ENCODE measurements around the gene DSCAM.
"Not testable (repeated sequence)": the region's sequence is repeated elsewhere in the genome, so short reads cannot be mapped to it uniquely, and the experiment has no call there.

The DSCAM gene

GRCh38 chr21:40271164-40271563, 575.8 kb downstream of the DSCAM start:
- Histone ChIP-seq H3K9me3 (no peaks in the 10 kb centered on the region), H3K4me2 (no peak overlapping the region), H3K4me3 (no peak overlapping the region), H3K36me3 (no peaks in the 10 kb centered on the region), H4K20me1 (no peaks in the 10 kb centered on the region), H3K4me1 (no peaks in the 10 kb centered on the region), H3K27ac (no peak overlapping the region), H3K27me3 (no peaks in the 10 kb centered on the region), H3K9ac (no peak overlapping the region)
- TF ChIP-seq Cebpa-rat (IDR thresholded peaks at IDR 0.05): no peak

DNA sequence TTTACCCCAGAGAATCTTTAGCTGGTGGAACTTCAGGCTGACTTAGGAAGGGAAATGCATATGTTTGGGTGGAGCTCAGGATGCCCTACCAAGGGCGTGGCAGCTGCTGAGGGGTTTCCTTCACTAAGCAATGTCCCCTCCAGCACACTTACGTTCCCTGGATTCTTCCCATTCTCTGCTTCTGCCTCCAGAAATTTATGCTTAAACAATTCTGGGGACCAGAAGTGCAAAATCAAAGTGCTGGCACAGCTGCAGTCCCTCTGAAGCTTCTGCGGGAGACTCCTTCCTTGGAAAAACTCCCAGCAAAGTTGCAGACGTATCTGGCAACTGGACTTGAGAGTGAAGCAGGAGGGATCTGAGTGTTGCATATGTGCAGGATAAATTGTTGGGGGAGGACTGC, 576.9 kb downstream of the DSCAM start:
- Histone ChIP-seq H3K9ac (no peak overlapping the region), H4K20me1 (no peaks in the 10 kb centered on the region), H3K36me3 (no peaks in the 10 kb centered on the region), H3K4me2 (no peak overlapping the region), H3K27ac (no peak overlapping the region), H3K9me3 (no peaks in the 10 kb centered on the region), H3K4me3 (no peak overlapping the region), H3K4me1 (no peaks in the 10 kb centered on the region), H3K27me3 (no peaks in the 10 kb centered on the region)
- no peak for TF ChIP-seq Cebpa-rat (IDR thresholded peaks at IDR 0.05)

DNA sequence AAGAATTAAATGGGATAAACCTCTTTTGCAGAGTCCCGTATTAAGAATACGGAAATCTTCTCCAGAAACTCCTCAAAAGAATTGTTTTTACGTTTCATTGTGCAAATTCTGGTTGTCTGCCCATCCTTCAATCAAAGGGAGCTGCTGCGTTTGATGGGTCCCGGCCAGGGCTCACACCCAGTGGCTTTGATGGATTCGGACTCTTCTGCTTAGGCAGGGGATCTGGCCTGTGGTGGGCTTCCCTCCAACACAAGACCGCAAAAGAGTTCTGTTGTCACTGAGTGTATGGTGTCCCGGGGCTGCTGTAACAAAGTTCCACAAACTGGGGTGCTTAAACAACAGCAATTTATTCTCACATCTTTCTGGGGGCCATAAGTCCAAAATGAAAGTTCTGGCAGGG, 577.7 kb downstream of the DSCAM start:
- Histone ChIP-seq H3K4me3 (no peak overlapping the region), H3K27ac (no peak overlapping the region), H3K9ac (no peak overlapping the region), H3K27me3 (no peaks in the 10 kb centered on the region), H3K9me3 (no peaks in the 10 kb centered on the region), H4K20me1 (no peaks in the 10 kb centered on the region), H3K4me2 (no peak overlapping the region), H3K4me1 (no peaks in the 10 kb centered on the region), H3K36me3 (no peaks in the 10 kb centered on the region)
- TF ChIP-seq Cebpa-rat (IDR thresholded peaks at IDR 0.05): no peak

GRCh38 chr21:40258456-40258855, 588.5 kb downstream of the DSCAM start:
- H3K9me3 ChIP-seq, H3K27ac ChIP-seq: not testable (repeated sequence)

DNA sequence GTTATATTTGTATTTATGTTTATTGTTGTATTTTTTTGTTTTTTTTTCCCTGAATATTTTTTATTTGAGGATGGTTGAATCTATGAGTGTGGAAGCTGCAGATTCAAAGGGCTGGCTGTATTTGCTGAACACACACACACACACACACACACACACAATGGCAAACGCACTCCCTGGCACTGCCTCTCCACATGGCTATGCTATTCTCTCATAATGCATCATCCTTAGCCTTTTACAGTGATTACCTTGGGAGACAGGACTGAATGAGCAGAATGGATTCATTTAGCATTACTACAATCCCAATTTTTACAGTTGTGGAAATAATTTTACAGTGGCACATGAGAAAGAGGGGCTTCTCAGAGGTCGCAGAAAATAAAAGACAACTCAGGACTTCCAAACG, 589.6 kb downstream of the DSCAM start:
- TF ChIP-seq Cebpa-rat (IDR thresholded peaks at IDR 0.05): no peak
- Histone ChIP-seq H3K36me3 (no peaks in the 10 kb centered on the region), H3K4me1 (no peaks in the 10 kb centered on the region), H3K4me2 (no peak overlapping the region), H4K20me1 (no peaks in the 10 kb centered on the region), H3K27ac (no peak overlapping the region), H3K27me3 (no peaks in the 10 kb centered on the region), H3K9me3 (no peaks in the 10 kb centered on the region), H3K9ac (no peak overlapping the region), H3K4me3 (no peak overlapping the region)

More at GRCh38 chr21:40258456-40258855, 588.5 kb downstream of the DSCAM start:
- not testable (repeated sequence) for H4K20me1 ChIP-seq, H3K36me3 ChIP-seq, H3K4me3 ChIP-seq, H3K27me3 ChIP-seq, H3K4me2 ChIP-seq, H3K9ac ChIP-seq, H3K4me1 ChIP-seq

GRCh38 chr21:40255518-40256444, 591.2 kb downstream of the DSCAM start:
- Histone ChIP-seq H3K9ac (no peak overlapping the region), H3K4me1 (no peaks in the 10 kb centered on the region), H3K27me3 (no peaks in the 10 kb centered on the region), H3K27ac (no peak overlapping the region), H3K4me3 (no peak overlapping the region), H3K9me3 (peaks cover 9% of the 10 kb centered on the region), H3K4me2 (no peak overlapping the region), H3K36me3 (no peaks in the 10 kb centered on the region), H4K20me1 (no peaks in the 10 kb centered on the region)
- no peak for TF ChIP-seq Cebpa-rat (IDR thresholded peaks at IDR 0.05)

- no peak overlapping the region for H3K9ac ChIP-seq
- no peak overlapping the region for H3K4me3 ChIP-seq
- H3K27ac ChIP-seq: no peak overlapping the region
- H3K27me3 ChIP-seq: no peaks in the 10 kb centered on the region
- TF ChIP-seq Cebpa-rat (IDR thresholded peaks at IDR 0.05): no peak
- no peaks in the 10 kb centered on the region for H3K36me3 ChIP-seq
- no peaks in the 10 kb centered on the region for H4K20me1 ChIP-seq
- H3K4me2 ChIP-seq: no peak overlapping the region
- no peaks in the 10 kb centered on the region for H3K4me1 ChIP-seq
- H3K9me3 ChIP-seq: peaks cover 10% of the 10 kb centered on the region
Observed at GRCh38 chr21:40254540-40255465, 592.2 kb downstream of the DSCAM start.

DNA sequence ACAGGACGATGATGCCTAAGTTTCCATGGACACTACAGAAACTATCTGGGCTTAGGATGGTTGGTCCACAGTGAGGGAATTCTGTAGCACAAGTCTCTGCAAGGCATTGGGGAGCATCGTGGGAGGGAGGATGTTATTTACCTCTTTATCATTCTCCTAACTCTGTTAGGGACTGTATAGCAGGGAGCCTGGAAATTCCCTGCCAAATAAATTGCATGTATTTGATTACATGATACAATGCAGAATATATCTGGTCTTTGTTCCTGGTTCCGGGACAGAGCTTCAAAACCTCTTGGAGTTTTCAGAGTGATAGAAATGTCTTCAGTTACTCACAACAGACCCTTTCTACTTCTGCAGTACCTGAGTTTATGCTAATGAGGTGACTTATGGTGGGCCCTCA, 593.8 kb downstream of the DSCAM start:
- no peak for TF ChIP-seq Cebpa-rat (IDR thresholded peaks at IDR 0.05)
- no peak overlapping the region for H3K4me2 ChIP-seq
- H3K4me3 ChIP-seq: no peak overlapping the region

DNA sequence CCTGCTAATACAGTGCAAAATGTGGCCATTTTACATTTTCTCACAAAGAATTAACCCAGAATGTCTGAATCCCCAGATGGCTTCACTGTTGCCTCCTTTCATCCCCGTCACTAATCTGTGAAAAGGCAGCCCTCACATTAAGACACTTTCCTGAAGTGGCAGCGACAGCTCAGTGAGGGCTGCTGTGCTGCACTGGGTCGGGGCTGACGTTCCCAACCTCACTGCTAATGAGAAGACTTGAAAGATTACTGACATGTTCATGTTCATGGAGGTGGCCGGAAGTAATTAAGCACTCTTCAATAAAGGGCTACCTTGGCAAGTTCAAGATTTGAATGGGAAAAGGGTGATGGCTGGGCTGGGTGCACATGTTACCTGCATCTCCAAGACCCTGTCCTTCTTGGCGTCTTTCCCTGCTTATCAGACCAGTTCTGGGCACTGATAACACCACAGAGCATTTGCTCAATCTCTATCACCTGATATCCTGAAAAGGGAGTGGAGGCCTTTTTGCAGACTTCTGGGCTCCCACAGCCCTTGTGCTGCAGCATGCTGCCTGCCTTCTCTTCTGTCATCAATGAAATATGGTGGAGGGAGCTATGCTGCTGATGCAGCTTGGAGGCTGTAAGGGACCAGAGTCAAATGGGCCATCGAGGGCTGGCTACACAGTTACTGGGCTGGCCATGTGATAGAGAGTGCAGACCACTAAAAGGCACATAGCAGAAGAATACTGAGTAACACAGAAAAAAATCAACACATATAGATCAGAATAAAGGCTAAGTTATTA, 596.3 kb downstream of the DSCAM start:
- Histone ChIP-seq H3K27ac (no peak overlapping the region), H3K4me2 (no peak overlapping the region), H4K20me1 (no peaks in the 10 kb centered on the region), H3K36me3 (no peaks in the 10 kb centered on the region), H3K9me3 (peaks cover 41% of the 10 kb centered on the region), H3K27me3 (no peaks in the 10 kb centered on the region), H3K4me3 (no peak overlapping the region), H3K9ac (no peak overlapping the region), H3K4me1 (no peaks in the 10 kb centered on the region)
- TF ChIP-seq Cebpa-rat (IDR thresholded peaks at IDR 0.05): no peak

More for the DNA sequence above, 593.8 kb downstream of the DSCAM start:
- Histone ChIP-seq H4K20me1 (no peaks in the 10 kb centered on the region), H3K27ac (no peak overlapping the region), H3K9me3 (peaks cover 27% of the 10 kb centered on the region), H3K36me3 (no peaks in the 10 kb centered on the region), H3K9ac (no peak overlapping the region), H3K4me1 (no peaks in the 10 kb centered on the region), H3K27me3 (no peaks in the 10 kb centered on the region)

Data from BLaER1 (cell line).